Activated naive CD8-positive, alpha-beta T cell treated with anti-CD3 and anti-CD28 coated beads, Interleukin-2, amount 10 ng/mL, durations not matched to agents 7 days and 5 days (primary cell): ENCODE measurements around the gene FCMR. TPM values are rescaled to one million over a fixed set of nuclear protein-coding genes. Genes with fewer than 3 reads are reported as not detected.

Source experiments
- ATAC-seq: fragments of 150-1000 bp; cut with Tn5 transposase; one replicate; pipeline ENCODE4 v1.10.0; 2021; ENCODE audit warnings: low read depth, moderate library complexity
- POLR2A ChIA-PET: fragments of 350-600 bp; sonication (Branson Sonifier 250); formaldehyde crosslinking; loops from one replicate; lab custom pipeline; 2021; ENCODE audit warnings: antibody characterized with exemption; lab: Charles Lee
- DNase-seq: peaks from one replicate; pipeline ENCODE4 v3.0.0; 2021
- H3K27ac Mint-ChIP-seq: one replicate; pipeline ENCODE4 v1.8.0; 2022; ENCODE audit warnings: mild to moderate bottlenecking, mixed read lengths
- H3K27me3 Mint-ChIP-seq: one replicate; pipeline ENCODE4 v1.8.0; 2022; ENCODE audit warnings: mild to moderate bottlenecking, moderate library complexity, mixed read lengths
- H3K36me3 Mint-ChIP-seq: one replicate; pipeline ENCODE4 v1.8.0; 2021; ENCODE audit warnings: mild to moderate bottlenecking, mixed read lengths
- H3K4me1 Mint-ChIP-seq: one replicate; pipeline ENCODE4 v1.8.0; 2021; ENCODE audit warnings: mixed read lengths
- H3K4me3 Mint-ChIP-seq: one replicate; pipeline ENCODE4 v1.8.0; 2022; ENCODE audit warnings: mild to moderate bottlenecking, moderate library complexity, mixed read lengths
- H3K9me3 Mint-ChIP-seq: one replicate; pipeline ENCODE4 v1.8.0; 2021; ENCODE audit warnings: mixed read lengths
- total RNA-seq, 2 experiments: library from RNA; stranded (reverse); gene quantifications; one replicate each; pipeline ENCODE4 v1.2.3, GENCODE V29; 2021

FCMR gene
- total RNA-seq, 2 experiments from 2014 or later = 145 to 159 TPM

DNA sequence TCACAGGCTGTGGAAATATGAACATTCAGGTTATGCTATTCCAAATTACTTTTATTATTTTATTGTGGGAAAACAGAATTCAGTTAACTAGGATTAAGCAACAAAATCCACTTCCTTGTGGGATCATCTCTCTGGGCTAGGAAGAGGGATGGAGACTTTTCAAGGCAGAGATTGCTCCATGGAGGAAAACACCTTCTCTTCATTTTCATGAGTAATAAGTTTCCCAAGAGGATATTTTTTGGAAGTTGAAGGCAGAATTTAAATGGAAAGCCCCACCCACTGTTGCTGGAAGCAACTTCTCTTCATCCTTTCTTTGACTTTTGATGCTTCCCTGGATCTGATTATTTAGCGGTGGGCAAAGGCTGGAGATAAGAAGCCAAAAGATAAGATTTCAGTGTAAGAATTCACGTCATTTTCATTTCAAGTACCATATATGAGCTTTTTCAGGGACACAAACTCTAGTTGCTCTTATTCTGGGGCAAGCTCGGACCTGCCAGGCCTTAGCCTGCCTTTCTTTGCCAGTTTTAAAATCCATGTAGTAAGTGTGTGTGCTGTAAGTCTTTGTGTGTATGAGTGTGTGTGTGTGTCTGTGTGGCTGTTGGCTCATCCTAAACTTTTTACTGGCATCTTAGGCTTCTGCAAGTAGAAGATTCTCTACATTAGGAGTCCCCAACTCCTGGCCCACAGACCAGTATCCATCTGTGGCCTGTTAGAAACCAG lies 36.2 kb downstream of the FCMR start:
- H3K36me3 Mint-ChIP-seq = peaks cover 2% of the 10 kb centered on the region
- no peak for ATAC-seq
- no peak overlapping the region for H3K4me3 Mint-ChIP-seq
- DNase-seq = no peak
- no peak overlapping the region for H3K27ac Mint-ChIP-seq
- peaks cover 3% of the 10 kb centered on the region for H3K9me3 Mint-ChIP-seq
- peaks cover 7% of the 10 kb centered on the region for H3K4me1 Mint-ChIP-seq
- H3K27me3 Mint-ChIP-seq = no peaks in the 10 kb centered on the region
- POLR2A ChIA-PET = no interaction called here

DNA sequence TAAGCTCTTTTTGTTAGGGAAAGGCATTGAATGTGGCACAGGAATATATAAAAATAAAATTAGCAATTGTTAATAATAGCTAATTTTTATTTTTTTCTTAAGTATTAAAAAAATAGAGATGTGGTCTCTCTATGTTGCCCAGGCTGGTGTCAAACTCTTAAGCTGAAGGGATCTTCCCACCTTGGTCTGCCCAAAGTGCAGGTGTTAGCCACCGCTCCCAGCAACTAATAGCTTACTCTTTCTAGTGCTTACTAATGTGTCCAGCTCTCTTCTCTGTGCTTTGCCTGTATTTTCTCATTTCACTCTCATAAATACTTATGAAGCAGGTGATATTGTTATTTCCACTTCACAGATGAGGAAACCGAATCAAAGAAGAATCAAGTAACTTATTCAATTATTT lies 37.9 kb downstream of the FCMR start:
- Mint-ChIP-seq H3K4me3 (no peak overlapping the region), H3K27ac (no peak overlapping the region), H3K36me3 (peaks cover 2% of the 10 kb centered on the region), H3K9me3 (peaks cover 7% of the 10 kb centered on the region), H3K27me3 (no peaks in the 10 kb centered on the region), H3K4me1 (peaks cover 2% of the 10 kb centered on the region)
- POLR2A ChIA-PET = interaction anchor here (1.0 kb wide), 1 partner anchor 16 kb away, joined by 3 read pairs; no protein-coding TSS in a partner anchor
- ATAC-seq (no peak), DNase-seq (no peak)

DNA sequence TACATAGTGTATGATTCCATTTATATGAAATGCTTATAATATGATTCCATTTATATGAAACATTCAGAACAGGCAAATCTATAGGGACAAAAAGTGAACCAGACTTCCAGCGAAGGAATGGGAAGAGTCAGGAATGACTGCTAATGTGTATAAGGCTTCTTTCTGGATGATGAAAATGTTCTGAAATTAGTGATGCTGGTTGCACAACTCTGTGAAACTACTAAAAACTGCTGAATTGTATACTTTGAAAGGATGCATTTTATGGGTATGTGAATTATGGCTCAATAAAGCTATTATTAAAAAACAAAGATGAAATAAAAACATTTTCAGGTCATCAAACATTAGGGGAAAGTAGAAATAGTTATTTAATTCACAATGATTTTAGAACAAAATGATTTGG lies 38.6 kb downstream of the FCMR start:
- ATAC-seq = no peak
- Mint-ChIP-seq H3K4me1 (no peaks in the 10 kb centered on the region), H3K36me3 (no peaks in the 10 kb centered on the region), H3K9me3 (peaks cover 11% of the 10 kb centered on the region), H3K27me3 (no peaks in the 10 kb centered on the region), H3K27ac (no peak overlapping the region), H3K4me3 (no peak overlapping the region)
- no peak for DNase-seq
- POLR2A ChIA-PET = no interaction called here

DNA sequence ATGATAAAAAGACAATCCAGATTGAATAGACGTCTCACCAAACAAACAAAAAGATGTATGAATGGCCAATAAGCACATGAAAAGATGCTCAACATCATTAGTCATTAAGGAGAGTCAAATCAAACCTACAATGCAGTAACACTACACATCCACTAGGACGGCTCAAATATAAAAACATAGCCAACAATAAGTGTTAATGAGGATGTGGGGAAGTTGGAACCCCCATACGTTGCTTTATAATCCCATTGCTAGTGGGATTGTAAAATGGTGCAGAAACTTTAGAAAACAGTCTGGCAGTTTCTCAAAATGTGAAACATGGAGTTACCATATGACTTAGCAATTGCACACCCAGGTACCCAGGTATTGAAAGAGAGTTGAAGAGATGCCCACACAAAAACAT lies 39.2 kb downstream of the FCMR start:
- POLR2A ChIA-PET = no interaction called here
- DNase-seq (no peak), ATAC-seq (no peak)
- Mint-ChIP-seq H3K36me3 (no peaks in the 10 kb centered on the region), H3K27ac (no peak overlapping the region), H3K4me3 (no peak overlapping the region), H3K4me1 (no peaks in the 10 kb centered on the region), H3K27me3 (no peaks in the 10 kb centered on the region), H3K9me3 (peaks cover 17% of the 10 kb centered on the region)

DNA sequence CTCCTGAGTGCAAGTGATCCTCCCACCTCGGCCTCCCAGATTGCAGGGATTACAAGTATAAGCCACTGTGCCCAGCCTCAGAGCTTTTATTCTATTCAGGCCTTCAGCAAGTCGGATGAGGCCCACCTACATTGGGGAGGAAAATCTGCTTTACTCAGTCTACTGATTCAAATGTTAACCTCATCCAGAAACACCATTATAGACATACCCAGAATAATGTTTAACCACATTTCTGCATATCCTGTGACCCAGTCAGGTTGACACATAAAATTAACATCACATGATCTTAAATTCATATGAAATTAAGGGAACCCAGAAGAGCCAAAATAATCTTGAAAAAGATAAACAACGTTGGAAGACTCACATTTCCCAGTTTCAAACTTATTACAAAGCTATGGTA lies 41.4 kb downstream of the FCMR start:
- Mint-ChIP-seq H3K27ac (no peak overlapping the region), H3K36me3 (peaks cover 4% of the 10 kb centered on the region), H3K4me1 (no peaks in the 10 kb centered on the region), H3K9me3 (peaks cover 22% of the 10 kb centered on the region), H3K27me3 (no peaks in the 10 kb centered on the region), H3K4me3 (no peak overlapping the region)
- POLR2A ChIA-PET = no interaction called here
- no peak for DNase-seq
- ATAC-seq = no peak

DNA sequence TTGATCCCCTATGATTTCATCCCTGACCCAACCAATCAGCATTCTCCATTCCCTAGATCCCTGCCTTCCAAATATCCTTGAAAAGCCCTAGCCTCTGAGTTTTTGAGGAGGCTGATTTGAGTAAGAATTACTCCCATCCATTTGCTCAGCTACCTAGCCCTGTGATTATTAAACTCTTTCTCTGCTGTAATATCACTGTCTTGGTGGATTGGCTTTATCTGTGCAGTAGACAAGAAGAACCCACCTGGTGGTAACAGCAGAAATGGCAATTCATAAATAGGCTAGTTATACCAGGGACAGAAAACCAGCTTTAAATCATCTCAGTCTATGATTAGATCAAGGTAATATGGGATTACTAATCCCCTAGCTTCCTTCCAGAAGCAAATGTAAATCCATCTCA lies 43.3 kb downstream of the FCMR start:
- ATAC-seq (no peak), DNase-seq (no peak)
- H3K4me3 Mint-ChIP-seq = no peak overlapping the region
- H3K4me1 Mint-ChIP-seq = no peaks in the 10 kb centered on the region
- no peaks in the 10 kb centered on the region for H3K27me3 Mint-ChIP-seq
- peaks cover 24% of the 10 kb centered on the region for H3K9me3 Mint-ChIP-seq
- no peak overlapping the region for H3K27ac Mint-ChIP-seq
- H3K36me3 Mint-ChIP-seq = peaks cover 6% of the 10 kb centered on the region
- POLR2A ChIA-PET = no interaction called here

DNA sequence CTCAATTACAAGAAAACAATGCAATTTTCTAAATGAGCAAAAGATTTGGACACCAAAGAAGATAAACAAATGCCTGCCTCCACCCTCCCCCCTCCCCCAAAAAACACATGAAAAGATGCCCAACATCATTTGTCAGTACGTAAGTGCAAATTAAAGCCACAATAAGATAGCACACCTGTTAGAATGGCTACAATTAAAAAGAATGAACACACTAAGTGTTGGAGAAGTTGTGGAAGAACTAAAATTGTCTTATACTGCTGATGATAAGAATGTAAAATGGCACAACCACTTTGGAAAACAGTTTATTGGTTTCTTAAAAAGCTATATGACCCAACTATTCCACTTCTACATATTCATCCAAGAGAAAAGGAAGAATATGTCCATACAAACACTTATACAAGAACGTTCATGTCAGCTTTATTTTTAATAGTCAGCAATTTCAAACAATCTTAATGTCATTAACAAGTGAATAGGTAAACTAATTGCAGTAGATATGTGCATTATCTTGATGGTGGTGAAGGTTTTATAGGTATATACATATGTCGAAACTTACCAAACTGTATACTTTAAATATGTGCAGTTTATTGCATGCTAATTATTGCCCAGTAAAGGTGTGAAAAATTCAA lies 45.9 kb downstream of the FCMR start:
- Mint-ChIP-seq H3K4me3 (no peak overlapping the region), H3K36me3 (peaks cover 8% of the 10 kb centered on the region), H3K27ac (no peak overlapping the region), H3K9me3 (peaks cover 26% of the 10 kb centered on the region), H3K27me3 (no peaks in the 10 kb centered on the region), H3K4me1 (peaks cover 2% of the 10 kb centered on the region)
- POLR2A ChIA-PET = no interaction called here
- ATAC-seq (no peak), DNase-seq (no peak)

DNA sequence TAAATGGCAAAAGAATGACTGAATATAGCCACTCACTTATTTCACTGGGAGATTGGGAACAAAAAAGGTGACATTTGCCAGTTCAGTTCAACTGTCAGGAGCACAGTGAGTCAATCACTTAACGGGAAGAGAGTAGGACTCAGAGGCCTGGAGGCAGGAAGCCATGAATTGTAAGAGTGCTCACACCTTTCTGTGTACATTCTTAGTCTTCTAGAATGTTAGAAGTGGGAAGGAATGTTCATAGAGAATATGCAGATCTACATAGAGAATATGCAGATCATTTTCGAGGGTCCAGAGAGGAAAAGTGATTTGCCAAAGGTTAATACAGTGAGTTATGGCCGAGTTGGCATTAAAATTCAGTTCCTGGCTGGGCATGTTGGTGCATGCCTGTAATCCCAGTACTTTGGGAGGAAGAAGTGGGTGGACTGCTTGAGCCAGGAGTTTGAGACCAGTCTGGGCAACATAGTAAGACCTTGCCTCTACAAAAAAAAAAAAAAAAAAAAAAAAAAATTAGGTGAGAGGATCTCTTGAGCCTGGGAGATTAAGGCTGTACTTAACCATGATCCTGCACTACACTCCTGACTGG lies 48.0 kb downstream of the FCMR start:
- POLR2A ChIA-PET = no interaction called here
- H3K4me3 Mint-ChIP-seq = no peak overlapping the region
- H3K4me1 Mint-ChIP-seq = peaks cover 2% of the 10 kb centered on the region
- H3K9me3 Mint-ChIP-seq = peaks cover 23% of the 10 kb centered on the region
- H3K27me3 Mint-ChIP-seq = peaks cover 6% of the 10 kb centered on the region
- ATAC-seq (no peak), DNase-seq (no peak)
- H3K36me3 Mint-ChIP-seq = peaks cover 8% of the 10 kb centered on the region
- H3K27ac Mint-ChIP-seq = no peak overlapping the region

DNA sequence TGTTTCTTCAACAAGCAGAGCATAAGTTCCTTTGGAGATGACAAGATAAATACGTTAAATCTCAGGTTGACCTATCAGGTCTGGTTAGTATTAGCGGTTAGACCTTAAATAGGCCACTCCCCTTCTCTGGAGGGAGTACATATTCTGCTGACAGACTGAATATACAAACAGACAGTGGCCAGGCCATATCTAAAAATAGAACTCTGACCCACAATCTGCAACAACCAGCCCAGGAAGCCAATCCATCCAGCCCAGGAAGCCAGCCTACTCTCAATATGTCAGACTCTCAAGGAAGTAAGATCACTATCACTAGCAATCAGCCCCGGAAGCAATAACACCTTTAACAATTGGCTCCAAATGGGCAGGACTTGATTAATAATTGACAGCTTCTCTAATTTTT lies 49.6 kb downstream of the FCMR start:
- peaks cover 2% of the 10 kb centered on the region for H3K4me1 Mint-ChIP-seq
- H3K27ac Mint-ChIP-seq = no peak overlapping the region
- peaks cover 6% of the 10 kb centered on the region for H3K36me3 Mint-ChIP-seq
- H3K27me3 Mint-ChIP-seq = peaks cover 13% of the 10 kb centered on the region
- DNase-seq (no peak), ATAC-seq (no peak)
- POLR2A ChIA-PET = no interaction called here
- peaks cover 10% of the 10 kb centered on the region for H3K9me3 Mint-ChIP-seq
- no peak overlapping the region for H3K4me3 Mint-ChIP-seq

DNA sequence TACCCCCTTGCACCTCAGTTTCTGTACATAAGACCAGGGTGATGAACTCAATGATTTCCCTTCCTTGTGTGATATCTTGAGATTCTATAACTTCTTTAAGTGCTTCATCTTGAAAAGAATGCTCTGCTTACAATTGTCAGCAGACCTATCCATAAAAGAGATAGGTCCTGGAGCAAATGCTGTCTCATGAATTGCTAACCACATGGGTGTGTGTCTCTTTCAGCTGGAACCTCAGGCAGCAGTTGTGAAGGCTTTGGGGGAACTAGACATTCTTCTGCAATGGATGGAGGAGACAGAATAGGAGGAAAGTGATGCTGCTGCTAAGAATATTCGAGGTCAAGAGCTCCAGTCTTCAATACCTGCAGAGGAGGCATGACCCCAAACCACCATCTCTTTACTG lies 53.5 kb downstream of the FCMR start:
- H3K4me3 Mint-ChIP-seq = no peak overlapping the region
- no peak overlapping the region for H3K27ac Mint-ChIP-seq
- peaks cover 3% of the 10 kb centered on the region for H3K4me1 Mint-ChIP-seq
- POLR2A ChIA-PET = no interaction called here
- H3K9me3 Mint-ChIP-seq = peaks cover 6% of the 10 kb centered on the region
- no peak for DNase-seq
- no peak for ATAC-seq
- peaks cover 22% of the 10 kb centered on the region for H3K27me3 Mint-ChIP-seq
- peaks cover 2% of the 10 kb centered on the region for H3K36me3 Mint-ChIP-seq

DNA sequence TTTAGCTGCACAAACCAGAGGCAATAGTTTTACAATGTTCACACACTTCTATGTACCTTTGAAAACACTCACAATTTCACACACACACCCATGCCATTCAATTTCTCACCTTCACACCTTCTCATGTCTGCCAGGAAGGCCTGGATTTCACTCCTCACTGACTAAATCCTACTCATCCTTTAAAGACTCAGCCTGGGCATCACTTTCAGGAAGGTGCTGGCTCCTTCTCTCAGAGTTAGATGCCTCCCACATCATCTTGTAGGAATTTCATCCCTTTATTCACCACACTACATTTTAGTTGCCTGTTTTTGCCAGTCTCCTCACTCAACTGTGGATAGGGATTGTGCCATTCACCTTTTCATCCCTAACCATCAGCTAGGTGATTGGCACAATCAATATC lies 54.0 kb downstream of the FCMR start:
- H3K27me3 Mint-ChIP-seq = peaks cover 27% of the 10 kb centered on the region
- POLR2A ChIA-PET = no interaction called here
- H3K36me3 Mint-ChIP-seq = peaks cover 2% of the 10 kb centered on the region

DNA sequence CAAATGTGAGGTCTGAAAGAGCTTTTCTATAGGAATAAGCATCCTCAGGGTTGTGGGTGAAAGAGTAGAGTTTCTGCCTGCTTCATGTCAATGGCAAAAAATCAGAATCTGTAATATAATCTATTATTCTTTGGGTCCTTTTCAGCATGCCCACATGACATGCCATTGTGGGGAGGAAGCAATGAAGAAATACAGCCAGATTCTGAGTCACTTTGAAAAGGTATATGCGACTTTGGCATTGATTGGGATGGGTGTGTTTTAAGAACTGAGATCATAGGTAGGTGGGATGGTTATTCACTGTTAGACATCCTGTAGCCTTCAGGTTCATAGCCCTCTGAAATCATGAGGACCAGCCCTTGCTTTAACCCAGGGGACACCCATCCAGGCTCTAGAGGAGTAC lies 54.5 kb downstream of the FCMR start:
- H3K27me3 Mint-ChIP-seq = peaks cover 30% of the 10 kb centered on the region
- no peak overlapping the region for H3K4me3 Mint-ChIP-seq
- peaks cover 3% of the 10 kb centered on the region for H3K9me3 Mint-ChIP-seq
- POLR2A ChIA-PET = no interaction called here
- DNase-seq (no peak), ATAC-seq (no peak)
- H3K4me1 Mint-ChIP-seq = peaks cover 3% of the 10 kb centered on the region
- H3K36me3 Mint-ChIP-seq = peaks cover 2% of the 10 kb centered on the region
- no peak overlapping the region for H3K27ac Mint-ChIP-seq

More for the DNA sequence above, 54.0 kb downstream of the FCMR start:
- no peak for DNase-seq
- ATAC-seq = no peak
- Mint-ChIP-seq H3K4me3 (no peak overlapping the region), H3K27ac (no peak overlapping the region), H3K9me3 (peaks cover 5% of the 10 kb centered on the region), H3K4me1 (peaks cover 3% of the 10 kb centered on the region)

DNA sequence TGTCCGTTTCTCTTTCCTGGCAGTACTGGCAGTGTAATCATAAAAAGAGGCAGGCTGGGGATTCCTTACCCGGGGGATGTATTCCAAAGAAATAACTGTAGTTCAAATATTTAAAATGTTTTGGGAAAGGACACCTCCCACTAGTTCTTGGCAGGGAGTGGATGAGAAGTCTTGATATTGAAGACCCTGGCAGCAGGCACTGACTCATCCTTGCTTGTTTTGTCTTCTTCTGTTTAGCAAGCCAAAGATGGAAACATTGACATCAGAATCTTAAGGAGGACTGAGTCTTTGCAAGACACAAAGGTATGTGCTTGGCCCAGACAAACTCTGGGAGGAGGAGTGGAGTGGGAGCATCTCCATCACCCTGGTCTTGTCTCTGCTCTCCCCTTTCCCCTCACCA lies 55.7 kb downstream of the FCMR start:
- H3K4me1 Mint-ChIP-seq = peaks cover 1% of the 10 kb centered on the region
- ATAC-seq (no peak), DNase-seq (no peak)
- H3K36me3 Mint-ChIP-seq = no peaks in the 10 kb centered on the region
- POLR2A ChIA-PET = no interaction called here
- H3K27me3 Mint-ChIP-seq = peaks cover 39% of the 10 kb centered on the region
- H3K4me3 Mint-ChIP-seq = no peak overlapping the region
- no peaks in the 10 kb centered on the region for H3K9me3 Mint-ChIP-seq
- no peak overlapping the region for H3K27ac Mint-ChIP-seq
